Calu3 (cell line): ENCODE results near the gene PAK1. TPM values are rescaled to one million over a fixed set of nuclear protein-coding genes. Genes with fewer than 3 reads are reported as not detected.

Experiments used
- BruUV-seq: library from RNA; stranded (reverse); fragments of 400-500 nt; replicated peaks from 2 replicates; lab custom pipeline; 2021; lab: Mats Ljungman, UMichigan
- CTCF ChIA-PET: fragments of 300-600 bp; sonication (Branson Sonifier 250); formaldehyde crosslinking; loops from one replicate; lab custom pipeline; 2022; ENCODE audit warnings: antibody characterized with exemption; lab: Charles Lee
- DNase-seq: peaks from one replicate; pipeline ENCODE4 v3.0.0; 2022
- H3K27ac Mint-ChIP-seq: one replicate; pipeline ENCODE4 v1.8.0; 2022; ENCODE audit warnings: mixed read lengths; ENCODE audit not compliant: unreplicated experiment
- H3K27me3 Mint-ChIP-seq: one replicate; pipeline ENCODE4 v1.8.0; 2022; ENCODE audit warnings: mixed read lengths; ENCODE audit not compliant: unreplicated experiment
- H3K36me3 Mint-ChIP-seq: one replicate; pipeline ENCODE4 v1.8.0; 2022; ENCODE audit warnings: mild to moderate bottlenecking, moderate library complexity, mixed read lengths; ENCODE audit not compliant: insufficient read depth, unreplicated experiment
- H3K4me1 Mint-ChIP-seq: one replicate; pipeline ENCODE4 v1.8.0; 2022; ENCODE audit warnings: mild to moderate bottlenecking, low read depth, mixed read lengths; ENCODE audit not compliant: unreplicated experiment
- H3K4me3 Mint-ChIP-seq: one replicate; pipeline ENCODE4 v1.8.0; 2022; ENCODE audit warnings: mild to moderate bottlenecking, low read depth, moderate library complexity, mixed read lengths; ENCODE audit not compliant: unreplicated experiment
- H3K9me3 Mint-ChIP-seq: one replicate; pipeline ENCODE4 v1.8.0; 2022; ENCODE audit warnings: low read depth, mixed read lengths; ENCODE audit not compliant: unreplicated experiment
- intact Hi-C: fragments of 100-400 bp; cut with micrococcal nuclease; formaldehyde crosslinking; loops from one replicate; pipeline ENCODE4 v1.10.0; 2022; ENCODE audit not compliant: unreplicated experiment
- total RNA-seq: library from RNA; stranded (reverse); gene quantifications from 2 replicates; pipeline ENCODE4 v1.2.3, GENCODE V29; 2022
- TF ChIP-seq, protein P1 (sequence below): fragments of 200-600 bp; IDR thresholded peaks from one replicate; pipeline ENCODE4 v1.8.0; 2022; ENCODE audit warnings: antibody characterized with exemption; ENCODE audit not compliant: unreplicated experiment

Gene PAK1
- total RNA-seq, 1 experiment from 2014 or later: 58.5 TPM

DNA sequence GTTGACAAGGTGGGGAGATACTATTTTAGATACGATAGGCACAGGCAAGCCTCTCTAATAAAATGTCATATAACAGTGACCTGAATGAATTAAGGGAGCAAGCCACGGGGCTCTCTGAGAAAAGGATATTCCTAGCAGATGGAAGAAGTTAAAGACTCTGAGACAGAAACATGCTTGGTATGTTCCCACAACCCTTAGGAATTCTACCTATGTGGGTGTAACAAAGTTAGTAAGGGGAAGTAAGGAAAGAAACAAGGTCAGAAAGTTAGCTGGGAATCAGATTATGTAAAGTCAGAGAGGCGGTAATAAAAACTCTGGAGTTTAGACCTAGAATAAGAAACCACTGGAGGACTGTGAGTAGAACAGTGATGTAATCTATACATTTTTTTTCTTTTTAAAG, 112.7 kb downstream of the PAK1 start:
- TF ChIP-seq, protein P1, sequence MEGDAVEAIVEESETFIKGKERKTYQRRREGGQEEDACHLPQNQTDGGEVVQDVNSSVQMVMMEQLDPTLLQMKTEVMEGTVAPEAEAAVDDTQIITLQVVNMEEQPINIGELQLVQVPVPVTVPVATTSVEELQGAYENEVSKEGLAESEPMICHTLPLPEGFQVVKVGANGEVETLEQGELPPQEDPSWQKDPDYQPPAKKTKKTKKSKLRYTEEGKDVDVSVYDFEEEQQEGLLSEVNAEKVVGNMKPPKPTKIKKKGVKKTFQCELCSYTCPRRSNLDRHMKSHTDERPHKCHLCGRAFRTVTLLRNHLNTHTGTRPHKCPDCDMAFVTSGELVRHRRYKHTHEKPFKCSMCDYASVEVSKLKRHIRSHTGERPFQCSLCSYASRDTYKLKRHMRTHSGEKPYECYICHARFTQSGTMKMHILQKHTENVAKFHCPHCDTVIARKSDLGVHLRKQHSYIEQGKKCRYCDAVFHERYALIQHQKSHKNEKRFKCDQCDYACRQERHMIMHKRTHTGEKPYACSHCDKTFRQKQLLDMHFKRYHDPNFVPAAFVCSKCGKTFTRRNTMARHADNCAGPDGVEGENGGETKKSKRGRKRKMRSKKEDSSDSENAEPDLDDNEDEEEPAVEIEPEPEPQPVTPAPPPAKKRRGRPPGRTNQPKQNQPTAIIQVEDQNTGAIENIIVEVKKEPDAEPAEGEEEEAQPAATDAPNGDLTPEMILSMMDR: no peak
- DNase-seq: no peak
- H3K9me3 Mint-ChIP-seq: peaks cover 4% of the 10 kb centered on the region
- no peak overlapping the region for H3K27ac Mint-ChIP-seq
- H3K27me3 Mint-ChIP-seq: no peaks in the 10 kb centered on the region
- H3K4me1 Mint-ChIP-seq: no peaks in the 10 kb centered on the region
- no peak overlapping the region for H3K4me3 Mint-ChIP-seq
- BruUV-seq: no TSS peak
- intact Hi-C loops: no loop called here
- CTCF ChIA-PET: no interaction called here
- no peaks in the 10 kb centered on the region for H3K36me3 Mint-ChIP-seq

DNA sequence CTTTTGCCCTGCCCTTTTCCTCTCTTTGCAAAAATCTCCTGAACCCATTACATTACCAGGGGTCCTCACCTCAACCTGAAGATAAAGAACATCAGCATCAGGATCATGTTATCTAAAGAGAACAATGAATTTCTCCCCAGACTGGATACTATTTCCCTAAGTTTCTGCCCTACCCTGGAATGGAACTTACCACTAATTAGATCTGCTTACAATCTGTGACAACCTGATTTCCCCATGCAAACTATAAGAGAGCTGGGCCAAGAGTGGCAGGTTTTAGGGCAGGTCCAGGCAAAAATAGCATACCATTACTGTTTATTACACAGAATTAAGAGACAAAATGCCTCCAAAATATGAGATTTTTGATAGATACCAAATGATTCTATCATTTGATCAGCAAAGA, 114.4 kb downstream of the PAK1 start:
- Mint-ChIP-seq H3K4me3 (no peak overlapping the region), H3K4me1 (no peaks in the 10 kb centered on the region), H3K27me3 (no peaks in the 10 kb centered on the region), H3K36me3 (no peaks in the 10 kb centered on the region), H3K9me3 (peaks cover 2% of the 10 kb centered on the region), H3K27ac (no peak overlapping the region)
- no peak for DNase-seq
- TF ChIP-seq, protein P1: no peak
- intact Hi-C loops: no loop called here
- no TSS peak for BruUV-seq
- CTCF ChIA-PET: no interaction called here

DNA sequence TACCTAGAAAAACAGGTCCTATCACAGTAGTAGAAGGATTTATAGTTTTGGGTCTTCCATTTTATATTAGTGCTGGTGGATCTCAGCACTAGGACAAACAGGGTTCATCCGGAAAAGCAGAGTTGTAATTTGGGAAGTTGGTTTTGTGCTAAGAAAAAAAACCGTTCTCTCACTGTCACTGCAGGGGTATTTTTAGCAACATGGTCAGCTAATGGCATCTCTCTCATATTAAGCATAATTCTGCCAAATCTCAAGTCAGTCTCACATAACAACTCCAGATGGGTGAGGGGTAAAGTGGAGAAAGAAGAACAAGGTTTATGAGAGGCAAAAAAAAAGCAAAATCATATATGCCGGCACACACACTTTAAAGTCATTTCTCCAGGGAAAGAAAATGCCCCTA, 120.8 kb downstream of the PAK1 start:
- Mint-ChIP-seq H3K27me3 (no peaks in the 10 kb centered on the region), H3K4me1 (no peaks in the 10 kb centered on the region), H3K36me3 (no peaks in the 10 kb centered on the region), H3K4me3 (no peak overlapping the region), H3K9me3 (no peaks in the 10 kb centered on the region), H3K27ac (no peak overlapping the region)
- BruUV-seq: no TSS peak
- no peak for DNase-seq
- intact Hi-C loops: no loop called here
- CTCF ChIA-PET: no interaction called here
- TF ChIP-seq, protein P1: no peak

DNA sequence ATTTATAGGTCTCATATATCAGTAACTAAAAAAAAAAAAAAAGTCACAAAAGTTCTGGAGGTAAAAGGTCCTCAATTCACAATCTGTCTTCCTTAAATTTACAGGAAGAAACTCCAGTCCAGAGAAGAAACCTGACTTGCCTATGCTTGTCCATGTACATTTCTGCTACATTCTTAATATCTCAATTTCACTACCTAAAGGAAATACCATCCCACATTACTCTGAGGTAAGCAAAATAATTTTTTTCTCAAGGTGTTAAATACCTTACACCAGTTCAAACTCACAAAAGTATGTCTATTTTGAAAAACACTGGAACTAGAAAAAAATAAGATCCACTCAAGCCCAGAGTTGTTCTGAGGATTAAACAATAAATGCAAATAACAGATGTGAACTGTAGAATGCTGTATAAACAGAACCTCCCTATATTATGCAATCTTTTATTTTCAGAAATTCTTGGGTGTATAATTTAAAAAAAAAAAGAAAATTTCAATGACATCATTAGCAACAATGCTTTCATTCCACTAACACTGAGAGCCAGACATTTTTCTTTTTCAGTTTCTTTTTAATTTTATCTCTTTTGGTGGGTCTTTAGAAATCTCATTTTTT, 122.5 kb downstream of the PAK1 start:
- no peaks in the 10 kb centered on the region for H3K36me3 Mint-ChIP-seq
- no peak overlapping the region for H3K27ac Mint-ChIP-seq
- CTCF ChIA-PET: no interaction called here
- BruUV-seq: no TSS peak
- no peaks in the 10 kb centered on the region for H3K27me3 Mint-ChIP-seq
- intact Hi-C loops: no loop called here
- TF ChIP-seq, protein P1: no peak
- H3K9me3 Mint-ChIP-seq: no peaks in the 10 kb centered on the region
- no peak overlapping the region for H3K4me3 Mint-ChIP-seq
- no peak for DNase-seq
- no peaks in the 10 kb centered on the region for H3K4me1 Mint-ChIP-seq
